Measurements from ENCODE around the gene CTNND2.

The CTNND2 gene

GRCh38 chr5:10981932-10982331 lies 922.3 kb downstream of the CTNND2 start:
- no peak for DNase-seq (ENCODE audit: low spot score)

GRCh38 chr5:10977011-10977410 lies 927.2 kb downstream of the CTNND2 start:
- no peak for DNase-seq (ENCODE audit: low spot score)

GRCh38 chr5:10975945-10976344 lies 928.3 kb downstream of the CTNND2 start:
- DNase-seq (ENCODE audit: low spot score) = no peak

- no peak for DNase-seq (ENCODE audit: low spot score)
Observed at GRCh38 chr5:10974850-10975249, 929.4 kb downstream of the CTNND2 start.

GRCh38 chr5:10973316-10973715 lies 930.9 kb downstream of the CTNND2 start:
- DNase-seq (ENCODE audit: low spot score) = no peak

GRCh38 chr5:10969684-10970180 lies 934.5 kb downstream of the CTNND2 start:
- no peak for DNase-seq (ENCODE audit: low spot score)

GRCh38 chr5:10964806-10965205 lies 939.4 kb downstream of the CTNND2 start:
- no peak for DNase-seq (ENCODE audit: low spot score)

- DNase-seq (ENCODE audit: low spot score) = no peak
Observed at GRCh38 chr5:10958728-10959127, 945.5 kb downstream of the CTNND2 start.

GRCh38 chr5:10949856-10950630 lies 954.2 kb downstream of the CTNND2 start:
- no peak for DNase-seq (ENCODE audit: low spot score)

- DNase-seq (ENCODE audit: low spot score) = no peak
Observed at GRCh38 chr5:10946050-10946449, 958.2 kb downstream of the CTNND2 start.

- DNase-seq (ENCODE audit: low spot score) = no peak
Observed at GRCh38 chr5:10941900-10942299, 962.3 kb downstream of the CTNND2 start.

- DNase-seq (ENCODE audit: low spot score) = no peak
Observed at GRCh38 chr5:10936081-10936855, 968.0 kb downstream of the CTNND2 start.

- no peak for DNase-seq (ENCODE audit: low spot score)
Observed at GRCh38 chr5:10935536-10935935, 968.7 kb downstream of the CTNND2 start.

GRCh38 chr5:10934783-10935355 lies 969.4 kb downstream of the CTNND2 start:
- no peak for DNase-seq (ENCODE audit: low spot score)

GRCh38 chr5:10933121-10933520 lies 971.1 kb downstream of the CTNND2 start:
- DNase-seq (ENCODE audit: low spot score) = no peak

- no peak for DNase-seq (ENCODE audit: low spot score)
Observed at GRCh38 chr5:10932426-10932825, 971.8 kb downstream of the CTNND2 start.

GRCh38 chr5:10927608-10928007 lies 976.6 kb downstream of the CTNND2 start:
- DNase-seq (ENCODE audit: low spot score) = no peak

GRCh38 chr5:10923310-10923709 lies 980.9 kb downstream of the CTNND2 start:
- no peak for DNase-seq (ENCODE audit: low spot score)

Data from CD4-positive, alpha-beta T cell treated with Interleukin-15 for 4 hours (primary cell).